Measurements from ENCODE around the gene NEFH. TPM values are rescaled to one million over a fixed set of nuclear protein-coding genes. Genes with fewer than 3 reads are reported as not detected.

The NEFH gene
- total and polyA plus RNA-seq, 2 donors from 2014 or later: 0.60 to 1.7 TPM

GRCh38 chr22:29445508-29445907 is 34.5 kb upstream of the NEFH start:
- H3K9me3 ChIP-seq (ENCODE audit: control insufficient read depth in 2 of 3, insufficient read depth in 1 of 3, low read length in 3 of 3): no peaks in the 10 kb centered on the region
- intact Hi-C loops (cut with DNase I): no loop called here
- H3K27ac ChIP-seq (ENCODE audit: low read depth in 2 of 2, low read length in 2 of 2): no peak overlapping the region
- H3K4me3 ChIP-seq (ENCODE audit: low read length in 3 of 3): no peak overlapping the region
- H3K27me3 ChIP-seq (ENCODE audit: control insufficient read depth, insufficient read depth, low read length): no peaks in the 10 kb centered on the region
- H3K36me3 ChIP-seq (ENCODE audit: control insufficient read depth in 2 of 3, insufficient read depth in 3 of 3, low read length in 3 of 3): no peaks in the 10 kb centered on the region
- TF ChIP-seq CTCF (IDR thresholded peaks at IDR 0.05; ENCODE audit: borderline replicate concordance, extremely low read depth, insufficient read depth): no peak
- H3K4me1 ChIP-seq (ENCODE audit: control insufficient read depth in 2 of 3, insufficient read depth in 2 of 3, low read depth in 1 of 3, low read length in 3 of 3): no peaks in the 10 kb centered on the region
- no peak overlapping the region for H3K9ac ChIP-seq (ENCODE audit: low read length in 3 of 3)
- no peak for FAIRE-seq
- DNase-seq: no peak

GRCh38 chr22:29447906-29448305 is 32.1 kb upstream of the NEFH start:
- Histone ChIP-seq H3K27me3 (ENCODE audit: control insufficient read depth, insufficient read depth, low read length) (no peaks in the 10 kb centered on the region), H3K27ac (ENCODE audit: low read depth in 2 of 2, low read length in 2 of 2) (no peak overlapping the region), H3K4me3 (ENCODE audit: low read length in 3 of 3) (no peak overlapping the region), H3K9me3 (ENCODE audit: control insufficient read depth in 2 of 3, insufficient read depth in 1 of 3, low read length in 3 of 3) (no peaks in the 10 kb centered on the region), H3K9ac (ENCODE audit: low read length in 3 of 3) (no peak overlapping the region), H3K4me1 (ENCODE audit: control insufficient read depth in 2 of 3, insufficient read depth in 2 of 3, low read depth in 1 of 3, low read length in 3 of 3) (no peaks in the 10 kb centered on the region), H3K36me3 (ENCODE audit: control insufficient read depth in 2 of 3, insufficient read depth in 3 of 3, low read length in 3 of 3) (no peaks in the 10 kb centered on the region)
- DNase-seq: peak in 1 of 5 donors; percentile 3
- TF ChIP-seq CTCF (IDR thresholded peaks at IDR 0.05; ENCODE audit: borderline replicate concordance, extremely low read depth, insufficient read depth): no peak
- FAIRE-seq: no peak
- intact Hi-C loops (cut with DNase I): no loop called here

- no peak overlapping the region for H3K4me3 ChIP-seq (ENCODE audit: low read length in 3 of 3)
- no peak overlapping the region for H3K9ac ChIP-seq (ENCODE audit: low read length in 3 of 3)
- H3K9me3 ChIP-seq (ENCODE audit: control insufficient read depth in 2 of 3, insufficient read depth in 1 of 3, low read length in 3 of 3): no peaks in the 10 kb centered on the region
- no peak overlapping the region for H3K27ac ChIP-seq (ENCODE audit: low read depth in 2 of 2, low read length in 2 of 2)
- H3K4me1 ChIP-seq (ENCODE audit: control insufficient read depth in 2 of 3, insufficient read depth in 2 of 3, low read depth in 1 of 3, low read length in 3 of 3): no peaks in the 10 kb centered on the region
- DNase-seq: peak in 1 of 5 donors; percentile 17
- no peaks in the 10 kb centered on the region for H3K36me3 ChIP-seq (ENCODE audit: control insufficient read depth in 2 of 3, insufficient read depth in 3 of 3, low read length in 3 of 3)
- no peak for TF ChIP-seq CTCF (IDR thresholded peaks at IDR 0.05; ENCODE audit: borderline replicate concordance, extremely low read depth, insufficient read depth)
- H3K27me3 ChIP-seq (ENCODE audit: control insufficient read depth, insufficient read depth, low read length): no peaks in the 10 kb centered on the region
- no peak for FAIRE-seq
- intact Hi-C loops (cut with DNase I): no loop called here
Observed at GRCh38 chr22:29449296-29449875, 30.6 kb upstream of the NEFH start.

GRCh38 chr22:29450222-29450621 is 29.8 kb upstream of the NEFH start:
- DNase-seq (peak in 1 of 5 donors; percentile 2), FAIRE-seq (no peak)
- intact Hi-C loops (cut with DNase I): no loop called here
- Histone ChIP-seq H3K9ac (ENCODE audit: low read length in 3 of 3) (no peak overlapping the region), H3K27me3 (ENCODE audit: control insufficient read depth, insufficient read depth, low read length) (no peaks in the 10 kb centered on the region), H3K4me1 (ENCODE audit: control insufficient read depth in 2 of 3, insufficient read depth in 2 of 3, low read depth in 1 of 3, low read length in 3 of 3) (no peaks in the 10 kb centered on the region), H3K4me3 (ENCODE audit: low read length in 3 of 3) (no peak overlapping the region), H3K27ac (ENCODE audit: low read depth in 2 of 2, low read length in 2 of 2) (no peak overlapping the region), H3K36me3 (ENCODE audit: control insufficient read depth in 2 of 3, insufficient read depth in 3 of 3, low read length in 3 of 3) (no peaks in the 10 kb centered on the region), H3K9me3 (ENCODE audit: control insufficient read depth in 2 of 3, insufficient read depth in 1 of 3, low read length in 3 of 3) (no peaks in the 10 kb centered on the region)
- TF ChIP-seq CTCF (IDR thresholded peaks at IDR 0.05; ENCODE audit: borderline replicate concordance, extremely low read depth, insufficient read depth): no peak
